LNCaP clone FGC (cell line): ENCODE results near the gene HRH3.

ENCODE experiments used
- DNase-seq: peaks from one replicate; pipeline ENCODE4 v3.0.0-alpha.2; 2011; ENCODE audit warnings: low read depth
- H3K4me3 ChIP-seq: 2 replicates; pipeline ENCODE4 v1.5.1; 2011; ENCODE audit warnings: mild to moderate bottlenecking, low read depth, low read length, control low read depth
- TF ChIP-seq, protein P1 (sequence below): IDR thresholded peaks from 2 replicates; pipeline ENCODE4 v1.5.1; 2012; ENCODE audit warnings: mild to moderate bottlenecking; ENCODE audit not compliant: control insufficient read depth, insufficient read depth; ENCODE audit errors: extremely low read depth

HRH3 gene

DNA sequence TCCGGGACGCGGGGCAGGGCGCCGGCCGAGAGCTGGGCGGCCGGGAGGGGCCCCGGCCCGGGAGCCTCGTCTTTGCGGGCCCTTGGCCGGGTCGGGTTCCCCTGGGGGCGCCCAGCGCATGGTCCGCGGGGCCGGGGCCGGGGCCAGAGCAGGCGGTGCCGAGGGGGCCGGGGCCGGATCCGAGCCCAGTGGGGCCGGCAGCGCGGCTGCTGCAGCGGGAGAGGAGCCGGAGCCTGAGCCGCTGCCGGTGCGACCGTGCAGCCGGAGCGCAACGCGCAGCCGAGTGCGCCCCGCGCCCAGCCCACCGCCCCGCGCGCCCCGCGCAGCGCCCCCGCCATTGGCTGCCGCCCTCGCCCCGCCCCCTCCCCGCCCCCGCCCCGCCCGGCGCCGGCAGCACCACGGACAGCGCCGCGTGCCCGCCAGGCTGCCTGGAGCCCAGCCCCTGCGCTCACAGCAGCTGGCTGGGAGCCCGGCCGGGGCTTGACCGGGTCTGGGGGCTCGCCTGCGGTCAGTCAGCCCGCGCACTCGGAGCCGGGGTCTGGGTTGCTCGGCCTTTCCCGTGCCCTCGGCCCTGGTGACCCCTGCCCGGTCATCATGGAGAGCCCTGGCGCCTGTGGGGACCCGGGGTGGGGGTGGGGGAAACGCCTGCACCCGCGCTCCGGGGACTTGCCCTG, at the start of gene HRH3:
Gene HRH3, minus strand, starts transcription at position 287 of the 674 bp plus-strand sequence. CDS start 308 bp downstream, outside the sequence.
- TF ChIP-seq, protein P1, sequence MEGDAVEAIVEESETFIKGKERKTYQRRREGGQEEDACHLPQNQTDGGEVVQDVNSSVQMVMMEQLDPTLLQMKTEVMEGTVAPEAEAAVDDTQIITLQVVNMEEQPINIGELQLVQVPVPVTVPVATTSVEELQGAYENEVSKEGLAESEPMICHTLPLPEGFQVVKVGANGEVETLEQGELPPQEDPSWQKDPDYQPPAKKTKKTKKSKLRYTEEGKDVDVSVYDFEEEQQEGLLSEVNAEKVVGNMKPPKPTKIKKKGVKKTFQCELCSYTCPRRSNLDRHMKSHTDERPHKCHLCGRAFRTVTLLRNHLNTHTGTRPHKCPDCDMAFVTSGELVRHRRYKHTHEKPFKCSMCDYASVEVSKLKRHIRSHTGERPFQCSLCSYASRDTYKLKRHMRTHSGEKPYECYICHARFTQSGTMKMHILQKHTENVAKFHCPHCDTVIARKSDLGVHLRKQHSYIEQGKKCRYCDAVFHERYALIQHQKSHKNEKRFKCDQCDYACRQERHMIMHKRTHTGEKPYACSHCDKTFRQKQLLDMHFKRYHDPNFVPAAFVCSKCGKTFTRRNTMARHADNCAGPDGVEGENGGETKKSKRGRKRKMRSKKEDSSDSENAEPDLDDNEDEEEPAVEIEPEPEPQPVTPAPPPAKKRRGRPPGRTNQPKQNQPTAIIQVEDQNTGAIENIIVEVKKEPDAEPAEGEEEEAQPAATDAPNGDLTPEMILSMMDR, result no peak
- DNase-seq, result no peak
- peak within 1 kb of the TSS; percentile 18; the same call in 1 of the 2 replicates for H3K4me3 ChIP-seq

DNA sequence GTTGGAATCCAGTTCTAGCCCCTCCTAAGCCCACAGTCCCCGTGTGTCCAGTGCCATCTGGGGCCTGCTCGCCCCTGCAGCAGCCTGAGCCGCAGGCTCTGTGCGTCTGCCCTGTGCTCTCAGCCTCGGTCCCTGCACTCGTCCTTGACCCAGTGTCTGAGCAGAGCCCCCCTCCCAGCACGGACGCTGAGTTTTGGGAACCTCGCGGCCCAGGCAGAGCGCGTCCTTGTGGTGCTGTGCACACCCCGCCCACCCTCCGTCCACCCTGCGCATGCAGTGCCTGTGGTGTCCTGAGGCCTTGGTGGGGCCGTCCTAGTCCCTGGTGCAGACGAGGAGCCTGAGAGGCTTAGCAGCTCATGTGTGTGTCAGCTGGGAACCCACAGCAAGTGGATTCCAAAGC, 49.8 kb upstream of the HRH3 start:
- TF ChIP-seq, protein P1, result no peak

DNA sequence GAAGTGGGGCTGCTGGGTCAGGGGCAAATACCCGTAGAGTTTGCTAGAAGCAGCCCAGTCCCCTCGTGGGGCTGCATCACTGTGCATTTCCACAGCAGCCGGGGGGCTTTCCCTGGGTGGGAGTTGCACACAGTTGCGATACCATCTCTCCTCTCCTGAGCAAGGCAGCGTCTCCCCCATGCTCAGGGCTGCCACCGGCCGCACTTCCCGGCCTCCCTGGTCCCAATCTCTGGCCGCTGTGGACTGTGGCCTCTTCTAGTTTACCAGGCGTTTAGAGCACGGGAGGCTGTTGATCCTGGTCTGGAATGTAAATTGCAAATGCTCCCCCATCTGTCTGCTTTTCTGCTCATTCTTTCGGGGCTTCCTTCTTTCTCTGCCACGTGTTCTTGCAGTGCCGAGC, 49.3 kb upstream of the HRH3 start:
- H3K4me3 ChIP-seq, result no peak overlapping the region
- TF ChIP-seq, protein P1, result no peak
- DNase-seq, result no peak

More for the DNA sequence above, 49.8 kb upstream of the HRH3 start:
- H3K4me3 ChIP-seq, result no peak overlapping the region
- DNase-seq, result no peak

DNA sequence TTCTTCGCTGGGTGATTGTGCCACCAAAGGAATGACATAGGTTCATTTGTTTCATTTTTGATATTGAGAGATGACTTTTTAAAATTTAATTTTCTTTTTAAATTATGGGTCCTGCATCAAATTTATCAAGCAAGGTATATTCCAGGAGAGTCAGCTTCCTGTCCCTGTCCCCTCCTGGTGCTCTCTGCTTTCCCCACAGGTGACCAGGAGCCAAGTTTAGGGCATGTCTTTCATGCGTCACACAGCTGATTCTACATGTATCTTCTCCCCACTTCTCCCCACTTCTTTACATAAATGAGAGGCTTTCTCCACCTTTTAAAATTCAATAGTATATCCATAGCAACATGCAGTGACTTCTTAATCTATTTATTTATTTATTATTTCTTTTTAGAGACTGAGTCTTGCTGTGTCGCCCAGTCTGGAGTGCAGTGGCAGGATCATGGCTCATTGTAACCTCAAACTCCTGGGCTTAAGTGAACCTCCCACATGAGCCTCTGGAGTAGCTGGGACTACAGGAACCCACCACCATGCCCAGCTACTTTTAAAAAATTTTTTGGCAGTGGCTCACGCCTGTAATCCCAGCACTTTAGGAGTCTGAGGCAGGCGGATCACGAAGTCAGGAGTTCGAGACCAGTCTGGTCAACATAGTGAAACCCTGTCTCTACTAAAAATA, 48.3 kb upstream of the HRH3 start:
- TF ChIP-seq, protein P1, result no peak
- no peak for DNase-seq
- no peak overlapping the region for H3K4me3 ChIP-seq

DNA sequence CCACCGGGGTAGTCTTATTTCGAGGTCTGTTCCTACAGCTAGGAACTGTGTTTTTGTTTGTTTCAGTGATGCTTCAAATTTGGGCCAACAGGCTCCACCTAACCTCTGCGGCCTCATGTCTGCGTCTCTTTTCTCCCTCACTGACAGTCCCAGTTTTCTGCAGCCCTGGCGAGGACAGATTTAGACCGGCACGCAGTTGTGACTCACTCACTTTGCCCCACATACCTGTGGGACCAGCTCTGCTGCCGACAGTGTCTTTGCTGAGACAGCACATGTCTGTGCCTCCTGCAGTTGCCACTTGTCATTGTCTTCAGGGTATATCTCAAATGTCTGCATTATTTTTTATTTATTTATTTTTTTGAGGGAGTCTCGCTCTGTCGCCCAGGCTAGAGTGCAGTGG, 47.5 kb upstream of the HRH3 start:
- no peak for DNase-seq
- TF ChIP-seq, protein P1, result no peak
- no peak overlapping the region for H3K4me3 ChIP-seq

DNA sequence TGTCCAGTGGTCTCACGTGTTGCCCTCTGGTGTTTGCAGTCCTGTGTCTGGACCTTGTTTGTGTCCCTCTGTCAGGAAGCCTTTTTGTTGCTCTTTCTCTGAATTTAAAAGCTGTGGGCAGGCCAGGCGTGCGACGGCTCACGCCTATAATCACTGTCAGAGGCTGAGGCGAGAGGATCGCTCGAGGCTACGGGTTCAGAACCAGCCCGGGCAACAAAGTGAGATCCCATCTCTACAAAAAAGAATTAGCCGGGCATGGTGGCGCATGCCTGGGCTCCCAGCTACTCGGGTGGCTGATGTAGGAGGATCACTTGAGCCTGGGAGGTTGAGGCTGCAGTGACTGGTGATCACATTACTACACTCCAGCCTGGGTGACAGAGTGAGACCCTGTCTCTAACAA, 46.8 kb upstream of the HRH3 start:
- H3K4me3 ChIP-seq, result no peak overlapping the region
- TF ChIP-seq, protein P1, result no peak
- DNase-seq, result no peak

DNA sequence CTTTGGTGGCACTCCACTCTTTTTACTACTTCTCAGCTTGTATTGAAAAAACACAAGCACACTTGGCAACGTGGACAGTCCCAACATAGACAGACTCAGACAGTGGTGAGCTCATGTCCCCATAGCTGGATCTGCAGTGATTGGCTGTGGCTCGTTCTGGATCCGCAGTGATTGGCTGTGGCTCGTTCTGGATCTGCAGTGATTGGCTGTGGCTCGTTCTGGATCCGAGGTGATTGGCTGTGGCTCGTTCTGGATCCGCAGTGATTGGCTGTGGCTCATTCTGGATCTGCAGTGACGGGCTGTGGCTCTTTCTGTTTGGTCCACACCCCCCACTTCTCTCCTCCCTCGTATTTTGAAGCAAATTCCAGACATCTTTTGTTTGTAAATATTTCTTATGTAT, 46.3 kb upstream of the HRH3 start:
- TF ChIP-seq, protein P1, result no peak
- DNase-seq, result no peak
- H3K4me3 ChIP-seq, result no peak overlapping the region
